ENCODE data around the gene PIK3C2G.

Gene PIK3C2G

DNA sequence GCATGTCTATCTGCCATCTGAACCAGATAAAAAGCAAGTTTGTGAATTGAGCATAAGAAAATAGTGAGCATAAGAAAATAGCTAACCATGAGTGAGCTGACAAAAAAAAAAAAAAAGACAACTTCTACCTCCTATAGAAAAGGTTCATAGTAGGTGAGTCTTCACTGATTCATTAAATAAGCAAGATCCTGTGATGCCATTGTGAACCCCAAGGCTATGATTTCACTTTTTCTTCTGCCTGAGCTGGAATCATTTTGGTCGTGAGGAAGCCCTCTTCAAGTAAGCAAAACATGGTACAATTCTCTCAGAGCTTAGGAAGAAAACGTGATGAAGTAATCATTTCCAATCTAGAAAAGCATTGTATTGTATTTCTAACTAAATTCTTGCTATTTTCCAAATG, 1.2 kb downstream of the PIK3C2G start:
- TF ChIP-seq SPI1 (IDR thresholded peaks at IDR 0.05; ENCODE audit: borderline replicate concordance, low read depth) (no peak), GABPA (IDR thresholded peaks at IDR 0.05; ENCODE audit: low read depth) (no peak), POLR2AphosphoS5 (IDR thresholded peaks at IDR 0.05; ENCODE audit: low read depth) (no peak), REST (IDR thresholded peaks at IDR 0.05; ENCODE audit: insufficient replicate concordance, low read depth) (no peak)
- TF ChIP-seq, protein P1, sequence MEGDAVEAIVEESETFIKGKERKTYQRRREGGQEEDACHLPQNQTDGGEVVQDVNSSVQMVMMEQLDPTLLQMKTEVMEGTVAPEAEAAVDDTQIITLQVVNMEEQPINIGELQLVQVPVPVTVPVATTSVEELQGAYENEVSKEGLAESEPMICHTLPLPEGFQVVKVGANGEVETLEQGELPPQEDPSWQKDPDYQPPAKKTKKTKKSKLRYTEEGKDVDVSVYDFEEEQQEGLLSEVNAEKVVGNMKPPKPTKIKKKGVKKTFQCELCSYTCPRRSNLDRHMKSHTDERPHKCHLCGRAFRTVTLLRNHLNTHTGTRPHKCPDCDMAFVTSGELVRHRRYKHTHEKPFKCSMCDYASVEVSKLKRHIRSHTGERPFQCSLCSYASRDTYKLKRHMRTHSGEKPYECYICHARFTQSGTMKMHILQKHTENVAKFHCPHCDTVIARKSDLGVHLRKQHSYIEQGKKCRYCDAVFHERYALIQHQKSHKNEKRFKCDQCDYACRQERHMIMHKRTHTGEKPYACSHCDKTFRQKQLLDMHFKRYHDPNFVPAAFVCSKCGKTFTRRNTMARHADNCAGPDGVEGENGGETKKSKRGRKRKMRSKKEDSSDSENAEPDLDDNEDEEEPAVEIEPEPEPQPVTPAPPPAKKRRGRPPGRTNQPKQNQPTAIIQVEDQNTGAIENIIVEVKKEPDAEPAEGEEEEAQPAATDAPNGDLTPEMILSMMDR (IDR thresholded peaks at IDR 0.05; ENCODE audit: insufficient read depth, low read length) = no peak
- no peak for DNase-seq (ENCODE audit: low read depth in 1 of 2, low spot score in 1 of 2)
- Histone ChIP-seq H3K4me3 (replicated peaks; ENCODE audit: insufficient read depth, low read length) (no peak overlapping the region), H3K27me3 (ENCODE audit: insufficient read depth, poor library complexity, severe bottlenecking) (no peaks in the 10 kb centered on the region), H3K27ac (replicated peaks) (no peak overlapping the region)

- H3K27me3 ChIP-seq (ENCODE audit: insufficient read depth, poor library complexity, severe bottlenecking) = no peaks in the 10 kb centered on the region
- H3K27ac ChIP-seq (replicated peaks) = no peak overlapping the region
- TF ChIP-seq, protein P1 (IDR thresholded peaks at IDR 0.05; ENCODE audit: insufficient read depth, low read length) = no peak
- TF ChIP-seq REST (IDR thresholded peaks at IDR 0.05; ENCODE audit: insufficient replicate concordance, low read depth) (no peak), POLR2AphosphoS5 (IDR thresholded peaks at IDR 0.05; ENCODE audit: low read depth) (no peak), SPI1 (IDR thresholded peaks at IDR 0.05; ENCODE audit: borderline replicate concordance, low read depth) (no peak), GABPA (IDR thresholded peaks at IDR 0.05; ENCODE audit: low read depth) (no peak)
- no peak for DNase-seq (ENCODE audit: low read depth in 1 of 2, low spot score in 1 of 2)
- H3K4me3 ChIP-seq (replicated peaks; ENCODE audit: insufficient read depth, low read length) = no peak overlapping the region
These were observed 3.3 kb downstream of the PIK3C2G start for GRCh38 chr12:18264581-18265075.

- Histone ChIP-seq H3K27ac (replicated peaks) (no peak overlapping the region), H3K27me3 (ENCODE audit: insufficient read depth, poor library complexity, severe bottlenecking) (no peaks in the 10 kb centered on the region), H3K4me3 (replicated peaks; ENCODE audit: insufficient read depth, low read length) (no peak overlapping the region)
- no peak for DNase-seq (ENCODE audit: low read depth in 1 of 2, low spot score in 1 of 2)
- no peak for TF ChIP-seq GABPA (IDR thresholded peaks at IDR 0.05; ENCODE audit: low read depth)
- TF ChIP-seq SPI1 (IDR thresholded peaks at IDR 0.05; ENCODE audit: borderline replicate concordance, low read depth) = no peak
These were observed 6.2 kb downstream of the PIK3C2G start for GRCh38 chr12:18267427-18268099.

GRCh38 chr12:18270958-18271460, 9.7 kb downstream of the PIK3C2G start:
- no peak for TF ChIP-seq POLR2AphosphoS5 (IDR thresholded peaks at IDR 0.05; ENCODE audit: low read depth)
- no peak for TF ChIP-seq REST (IDR thresholded peaks at IDR 0.05; ENCODE audit: insufficient replicate concordance, low read depth)
- TF ChIP-seq SPI1 (IDR thresholded peaks at IDR 0.05; ENCODE audit: borderline replicate concordance, low read depth) = no peak
- TF ChIP-seq GABPA (IDR thresholded peaks at IDR 0.05; ENCODE audit: low read depth) = no peak
- TF ChIP-seq, protein P1 (IDR thresholded peaks at IDR 0.05; ENCODE audit: insufficient read depth, low read length) = no peak
- no peak for DNase-seq (ENCODE audit: low read depth in 1 of 2, low spot score in 1 of 2)
- H3K4me3 ChIP-seq (replicated peaks; ENCODE audit: insufficient read depth, low read length) = no peak overlapping the region
- H3K27ac ChIP-seq (replicated peaks) = no peak overlapping the region
- no peaks in the 10 kb centered on the region for H3K27me3 ChIP-seq (ENCODE audit: insufficient read depth, poor library complexity, severe bottlenecking)

Data from HL-60 (cell line).